Muscle of leg (tissue), 11 donors: ENCODE results near the gene PHLDA2. TPM values are rescaled to one million over a fixed set of nuclear protein-coding genes. Genes with fewer than 3 reads are reported as not detected.

ENCODE experiments used
- DNase-seq: peaks from one replicate; pipeline ENCODE4 v3.0.0; 2013
- H3K27ac ChIP-seq: one replicate; pipeline ENCODE4 v1.5.1; 2013; ENCODE audit warnings: mild to moderate bottlenecking, low read length, control low read depth
- H3K27me3 ChIP-seq: one replicate; pipeline ENCODE4 v1.6.1; 2013; ENCODE audit warnings: low read length; ENCODE audit not compliant: control insufficient read depth, insufficient read depth
- H3K36me3 ChIP-seq: one replicate; pipeline ENCODE4 v1.6.1; 2013; ENCODE audit warnings: low read length; ENCODE audit not compliant: control insufficient read depth, insufficient read depth
- H3K4me1 ChIP-seq: one replicate; pipeline ENCODE4 v1.6.1; 2013; ENCODE audit warnings: low read length; ENCODE audit not compliant: control insufficient read depth, insufficient read depth
- H3K4me3 ChIP-seq: one replicate; pipeline ENCODE4 v1.5.1; 2013; ENCODE audit warnings: low read length, control low read depth
- H3K9me3 ChIP-seq: replicated peaks from 2 replicates; pipeline ENCODE4 v1.6.1; 2013; ENCODE audit warnings: low read depth, low read length; ENCODE audit not compliant: control insufficient read depth
- WGBS: methylation state at CpG from one replicate; pipeline ENCODE4 v1.1.5; 2013; ENCODE audit warnings: missing lambda C conversion rate; ENCODE audit not compliant: insufficient coverage; 5-methylcytosine and 5-hydroxymethylcytosine counted together
- polyA plus RNA-seq, 8 donors: library from polyadenylated mRNA; unstranded; fragments of 120-200 nt; gene quantifications; one replicate each; pipeline versions ENCODE4 v1.2.1 to v1.2.3, GENCODE V29; 2013; ENCODE audit warnings: inconsistent platforms in 1 of 8, low replicate concordance in 1 of 8; ENCODE audit not compliant: insufficient read length in 8 of 8, insufficient read depth in 1 of 8
- total RNA-seq: library from RNA; stranded (reverse); fragments of 120-200 nt; gene quantifications from one replicate; pipeline ENCODE4 v1.2.4, GENCODE V29; 2013

The PHLDA2 gene
- total and polyA plus RNA-seq, 9 donors = 0.41 to 1.3 (median 0.83) TPM; not detected in 1

GRCh38 chr11:2899080-2899783 lies 30.0 kb downstream of the PHLDA2 start:
- Histone ChIP-seq H3K36me3 (no peaks in the 10 kb centered on the region), H3K4me3 (no peak overlapping the region), H3K27me3 (peaks cover 37% of the 10 kb centered on the region), H3K27ac (peak overlapping the region; percentile 78), H3K4me1 (peaks cover 36% of the 10 kb centered on the region), H3K9me3 (no peaks in the 10 kb centered on the region)
- peak; percentile 64 for DNase-seq
- WGBS = 74% methylated on average over 13 of the region's 13 CpGs

DNA sequence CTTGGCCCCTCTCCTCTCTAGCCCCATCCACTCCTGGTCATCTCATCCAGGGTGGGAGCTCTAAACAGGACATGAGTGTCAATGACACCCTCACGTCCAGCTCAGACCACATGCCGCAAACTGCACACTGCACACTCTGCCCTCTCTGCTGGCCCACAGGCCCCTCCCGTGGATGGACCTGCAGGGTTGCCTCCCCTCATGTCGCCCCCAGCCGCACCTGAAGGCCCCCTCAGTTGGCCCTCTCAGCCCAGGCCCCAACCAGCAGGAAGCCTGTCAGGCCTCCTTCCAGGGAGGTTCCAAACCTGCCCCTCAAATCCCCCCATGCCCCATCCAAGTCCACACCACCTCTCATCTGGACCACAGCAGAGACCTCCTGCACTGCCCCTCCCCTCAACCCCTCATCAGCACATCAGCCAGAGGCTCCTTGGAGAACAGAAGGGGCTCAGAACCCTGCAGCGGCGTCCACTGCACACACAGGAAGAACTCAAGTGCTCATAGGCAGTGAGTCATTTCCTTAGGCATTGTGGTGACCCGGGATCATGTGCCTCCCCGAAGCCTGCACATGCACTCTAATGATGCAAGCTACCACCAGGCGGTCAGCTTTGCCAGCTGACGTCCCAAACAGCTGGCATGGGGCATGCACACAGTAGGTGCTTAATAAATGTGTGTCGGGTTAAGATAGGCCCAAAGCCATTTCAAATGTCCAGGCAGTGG lies 30.7 kb downstream of the PHLDA2 start:
- Histone ChIP-seq H3K9me3 (no peaks in the 10 kb centered on the region), H3K4me1 (peaks cover 36% of the 10 kb centered on the region), H3K36me3 (no peaks in the 10 kb centered on the region), H3K27ac (peak overlapping the region; percentile 78), H3K27me3 (peaks cover 32% of the 10 kb centered on the region), H3K4me3 (no peak overlapping the region)
- peak; percentile 74 for DNase-seq
- WGBS = 65% methylated on average over 12 of the region's 12 CpGs

DNA sequence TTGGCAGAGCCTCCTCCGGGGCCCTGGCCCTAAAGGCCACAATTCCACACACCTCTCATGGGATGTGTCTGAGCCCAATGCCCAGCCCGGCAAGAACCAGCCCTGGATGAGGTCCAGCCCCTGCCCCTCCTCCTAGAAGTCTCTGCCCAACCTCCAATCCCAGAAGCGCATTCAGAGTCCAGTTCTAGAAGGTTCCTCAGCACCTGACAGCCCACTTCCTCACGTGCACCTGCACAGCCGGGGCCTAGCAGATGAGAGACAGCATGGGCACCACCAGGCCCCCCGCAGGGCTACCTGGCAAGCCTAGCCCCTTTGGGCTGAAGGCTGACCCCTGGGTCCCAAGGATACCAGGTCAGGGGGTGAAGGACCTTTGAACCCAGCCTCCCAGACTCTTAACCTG lies 32.2 kb downstream of the PHLDA2 start:
- no peaks in the 10 kb centered on the region for H3K36me3 ChIP-seq
- DNase-seq = no peak
- H3K9me3 ChIP-seq = no peaks in the 10 kb centered on the region
- no peak overlapping the region for H3K4me3 ChIP-seq
- 100% methylated on average over 4 of the region's 6 CpGs for WGBS
- peaks cover 17% of the 10 kb centered on the region for H3K27me3 ChIP-seq
- peaks cover 39% of the 10 kb centered on the region for H3K4me1 ChIP-seq
- no peak overlapping the region for H3K27ac ChIP-seq

- peaks cover 40% of the 10 kb centered on the region for H3K4me1 ChIP-seq
- 75% methylated on average over 6 of the region's 9 CpGs for WGBS
These were observed 33.2 kb downstream of the PHLDA2 start for GRCh38 chr11:2896047-2896446.

DNA sequence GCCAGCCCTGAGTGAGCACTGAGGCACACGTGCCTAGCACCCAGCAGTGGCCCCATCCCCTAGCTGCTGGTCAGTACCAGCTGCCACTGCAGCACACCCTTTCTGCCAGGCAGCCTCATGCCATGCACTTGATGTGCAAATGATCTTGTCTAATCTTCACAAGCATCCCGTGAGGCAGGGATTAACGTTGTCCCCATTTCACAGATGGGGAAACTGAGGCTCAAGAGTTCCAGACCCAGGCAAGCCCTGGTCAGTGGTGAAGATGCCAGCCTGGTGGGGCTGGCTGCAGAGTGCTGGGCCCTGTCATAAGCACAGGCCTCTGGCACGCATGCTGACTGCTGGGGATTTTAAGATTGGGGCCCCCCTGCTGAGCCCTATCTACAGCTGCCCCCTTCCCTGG lies 35.3 kb downstream of the PHLDA2 start:
- Histone ChIP-seq H3K9me3 (no peaks in the 10 kb centered on the region), H3K4me3 (no peak overlapping the region), H3K36me3 (no peaks in the 10 kb centered on the region), H3K27ac (no peak overlapping the region), H3K4me1 (peaks cover 50% of the 10 kb centered on the region), H3K27me3 (no peaks in the 10 kb centered on the region)
- WGBS = 81% methylated on average over 3 of the region's 4 CpGs
- no peak for DNase-seq

More at GRCh38 chr11:2896047-2896446, 33.2 kb downstream of the PHLDA2 start:
- H3K27ac ChIP-seq = no peak overlapping the region
- H3K27me3 ChIP-seq = peaks cover 12% of the 10 kb centered on the region
- H3K9me3 ChIP-seq = no peaks in the 10 kb centered on the region
- DNase-seq = no peak
- no peaks in the 10 kb centered on the region for H3K36me3 ChIP-seq
- H3K4me3 ChIP-seq = no peak overlapping the region

DNA sequence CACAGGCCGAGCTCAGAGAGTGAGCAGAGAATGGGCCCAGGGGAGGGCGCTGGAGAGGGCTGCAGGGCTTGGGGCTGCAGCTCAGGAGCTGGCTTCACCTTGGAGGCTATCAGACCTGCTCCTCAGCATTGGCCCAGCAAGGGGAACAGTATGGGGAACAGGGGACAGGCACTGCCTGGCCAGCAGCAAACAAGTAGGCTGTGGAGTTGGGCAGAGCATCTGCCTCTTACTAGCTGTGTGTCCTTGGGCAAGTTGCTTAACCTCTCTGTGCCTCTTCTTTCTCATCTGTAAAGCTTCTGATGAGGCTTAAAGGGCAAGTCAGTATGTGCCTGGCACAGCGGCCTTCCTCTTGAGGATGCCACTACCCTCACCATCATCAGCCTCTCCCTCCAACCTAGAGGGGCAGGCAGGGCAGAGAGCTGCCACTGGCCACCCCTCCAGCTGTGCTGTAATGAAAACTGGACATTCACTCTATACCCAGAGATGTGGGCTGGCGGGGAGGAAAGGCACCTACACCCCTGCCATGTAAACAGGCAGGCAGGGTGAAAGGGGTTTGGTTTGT lies 36.2 kb downstream of the PHLDA2 start:
- H3K27ac ChIP-seq = peak overlapping the region; percentile 91
- no peaks in the 10 kb centered on the region for H3K9me3 ChIP-seq
- WGBS = 13% methylated on average over 2 of the region's 4 CpGs
- peaks cover 47% of the 10 kb centered on the region for H3K4me1 ChIP-seq
- no peaks in the 10 kb centered on the region for H3K36me3 ChIP-seq
- no peak for DNase-seq
- H3K27me3 ChIP-seq = no peaks in the 10 kb centered on the region
- peak overlapping the region; percentile 50 for H3K4me3 ChIP-seq

DNA sequence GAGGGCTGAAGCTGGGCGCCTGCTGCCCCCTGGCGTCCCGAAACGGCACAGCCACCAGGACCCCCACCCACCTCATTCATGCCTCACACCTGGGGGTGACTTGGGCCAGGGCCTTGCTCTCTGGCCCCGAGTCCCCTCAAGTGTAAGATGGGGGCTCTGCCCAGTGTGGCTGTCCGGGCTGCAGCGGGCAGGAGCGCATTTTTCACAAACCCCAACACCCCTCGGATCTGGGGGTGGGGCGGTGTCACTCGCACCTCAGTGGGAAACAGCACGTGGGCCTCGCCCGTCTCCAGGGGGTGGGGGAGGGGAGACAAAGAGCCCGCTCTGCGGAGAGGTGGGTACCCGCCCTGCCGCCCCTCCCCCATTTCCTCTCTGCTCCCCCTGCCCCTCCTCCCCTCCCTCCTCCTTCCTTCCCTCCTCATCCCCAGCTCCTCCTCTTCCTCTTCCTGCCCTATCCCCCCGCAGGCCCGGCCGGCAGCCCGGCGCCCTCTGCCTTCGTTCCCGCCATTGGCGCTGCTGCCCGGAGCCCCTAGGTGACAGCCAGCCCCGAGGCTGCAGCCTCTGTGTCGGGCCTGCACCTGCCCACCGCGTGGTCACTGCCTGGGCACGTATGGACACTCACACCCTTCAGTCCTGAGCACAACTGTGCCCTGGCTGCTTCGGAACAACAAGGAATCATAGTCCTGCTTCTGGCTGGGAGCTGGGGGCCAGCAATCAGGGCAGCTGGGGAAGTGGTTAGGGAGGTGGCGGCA lies 36.8 kb downstream of the PHLDA2 start:
- peak; percentile 82 for DNase-seq
- WGBS = 2% methylated on average over 21 of the region's 34 CpGs
- no peaks in the 10 kb centered on the region for H3K27me3 ChIP-seq

GRCh38 chr11:2891326-2892214 lies 37.6 kb downstream of the PHLDA2 start:
- Histone ChIP-seq H3K36me3 (no peaks in the 10 kb centered on the region), H3K4me3 (peak overlapping the region; percentile 50), H3K27ac (peak overlapping the region; percentile 91), H3K9me3 (no peaks in the 10 kb centered on the region), H3K27me3 (no peaks in the 10 kb centered on the region), H3K4me1 (peaks cover 62% of the 10 kb centered on the region)
- peak; percentile 38 for DNase-seq
- 21% methylated on average over 12 of the region's 17 CpGs for WGBS

More for the DNA sequence above, 36.8 kb downstream of the PHLDA2 start:
- Histone ChIP-seq H3K27ac (peak overlapping the region; percentile 91), H3K4me1 (peaks cover 54% of the 10 kb centered on the region), H3K4me3 (peak overlapping the region; percentile 50), H3K9me3 (no peaks in the 10 kb centered on the region), H3K36me3 (no peaks in the 10 kb centered on the region)

DNA sequence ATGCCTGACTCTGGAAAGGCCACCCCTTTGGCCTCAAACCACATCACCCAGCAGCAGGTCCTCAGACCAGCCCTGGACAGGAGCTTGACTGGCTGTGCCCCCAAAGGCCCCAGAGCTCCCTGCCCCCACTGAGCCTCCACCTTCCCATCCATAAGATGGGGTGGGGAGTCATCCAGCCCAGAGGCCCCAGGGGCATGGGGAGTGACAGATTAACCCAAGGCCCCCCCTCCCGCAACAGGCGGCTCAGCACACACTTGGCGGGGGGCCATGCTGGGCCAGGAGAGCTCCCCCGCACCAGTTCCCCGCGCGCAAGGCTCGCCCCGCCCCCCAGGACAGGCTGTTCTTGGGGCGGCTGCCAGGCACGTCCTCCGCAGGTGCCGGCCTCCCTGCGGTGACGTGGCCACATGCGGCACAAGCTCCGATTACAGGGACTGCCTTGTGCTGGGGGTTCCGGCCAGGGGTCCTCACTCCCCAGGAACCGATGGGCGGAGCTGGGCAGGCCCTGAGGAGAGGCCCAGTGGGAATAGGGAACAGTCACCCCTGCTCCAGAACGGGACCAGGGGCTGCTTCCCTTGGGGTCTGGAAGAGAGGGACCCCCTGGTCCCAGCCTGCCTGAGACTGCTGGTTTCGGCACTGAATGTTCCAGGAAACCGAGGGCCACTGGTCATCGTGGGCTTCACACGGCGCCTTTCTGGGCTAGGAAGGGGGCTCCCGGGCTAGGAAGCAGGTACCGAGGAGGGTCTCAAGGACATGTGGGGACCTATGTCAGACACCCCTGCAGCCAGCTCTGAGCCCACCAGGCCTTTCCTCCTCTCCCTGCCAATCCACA lies 38.5 kb downstream of the PHLDA2 start:
- WGBS = 20% methylated on average over 27 of the region's 28 CpGs
- Histone ChIP-seq H3K4me3 (no peak overlapping the region), H3K27ac (peak overlapping the region; percentile 91), H3K9me3 (no peaks in the 10 kb centered on the region), H3K4me1 (peaks cover 65% of the 10 kb centered on the region), H3K27me3 (no peaks in the 10 kb centered on the region), H3K36me3 (no peaks in the 10 kb centered on the region)
- DNase-seq = peak; percentile 86
